H1 (cell line): ENCODE measurements around the gene NELL1.

Experiments
- ATF2 ChIP-seq: IDR thresholded peaks from 2 replicates; pipeline ENCODE4 v1.6.1; 2012; ENCODE audit warnings: low read length, inconsistent platforms
- BRCA1 ChIP-seq: IDR thresholded peaks from 2 replicates; pipeline ENCODE4 v1.6.1; 2012; ENCODE audit warnings: low read depth, low read length, improper control_type of control experiment
- CHD2 ChIP-seq: IDR thresholded peaks from 2 replicates; pipeline ENCODE4 v1.6.1; 2012; ENCODE audit warnings: low read length, improper control_type of control experiment
- CTCF ChIP-seq, 3 experiments: IDR thresholded peaks; 1 replicate in 2 of 3; 2 replicates in 1 of 3; pipeline versions ENCODE4 v1.5.1 to v1.6.1; 2011; ENCODE audit warnings: low read length in 3 of 3, mild to moderate bottlenecking in 3 of 3, inconsistent platforms in 2 of 3, low read depth in 1 of 3, moderate library complexity in 1 of 3; ENCODE audit not compliant: insufficient read depth in 1 of 3; ENCODE audit errors: control extremely low read depth in 1 of 3
- EP300 ChIP-seq, 2 experiments: IDR thresholded peaks; 1 replicate in 1 of 2; 2 replicates in 1 of 2; pipeline ENCODE4 v1.6.1; 2011 to 2012; ENCODE audit warnings: low read depth in 2 of 2, low read length in 2 of 2, mild to moderate bottlenecking in 2 of 2, borderline replicate concordance in 1 of 2, inconsistent platforms in 1 of 2, moderate library complexity in 1 of 2
- FOSL1 ChIP-seq: IDR thresholded peaks from 2 replicates; pipeline ENCODE4 v1.6.1; 2011; ENCODE audit warnings: mild to moderate bottlenecking, low read depth, low read length, moderate library complexity; ENCODE audit not compliant: insufficient read depth
- MAX ChIP-seq: IDR thresholded peaks from 2 replicates; pipeline ENCODE4 v1.6.1; 2012; ENCODE audit warnings: inconsistent platforms
- POLR2A ChIP-seq, 2 experiments: IDR thresholded peaks; 1 replicate in 1 of 2; 2 replicates in 1 of 2; pipeline ENCODE4 v1.6.1; 2011; ENCODE audit warnings: low read depth in 2 of 2, low read length in 2 of 2, mild to moderate bottlenecking in 2 of 2; ENCODE audit errors: control extremely low read depth in 1 of 2
- RAD21 ChIP-seq, 2 experiments: IDR thresholded peaks in 1 of 2; conservative IDR thresholded peaks in 1 of 2; 2 replicates each; pipeline ENCODE4 v1.6.1; 2011; ENCODE audit warnings: low read depth in 2 of 2, low read length in 2 of 2, improper control_type of control experiment in 1 of 2, inconsistent platforms in 1 of 2, mild to moderate bottlenecking in 1 of 2, moderate library complexity in 1 of 2
- YY1 ChIP-seq: IDR thresholded peaks from 2 replicates; pipeline ENCODE4 v1.6.1; 2011; ENCODE audit warnings: low read depth, mild to moderate bottlenecking, low read length

- TF ChIP-seq BRCA1 (no peak), ATF2 (no peak), CTCF (IDR thresholded peaks at IDR 0.05; ENCODE audit: control extremely low read depth in 1 of 3, insufficient read depth in 1 of 3, low read depth in 1 of 3, low read length in 3 of 3) (no peak), CHD2 (no peak), RAD21 (IDR thresholded peaks at IDR 0.05 in 1 of 2, conservative IDR thresholded peaks at IDR 0.05 in 1 of 2; ENCODE audit: low read depth in 2 of 2, low read length in 2 of 2) (no peak), EP300 (IDR thresholded peaks at IDR 0.05; ENCODE audit: borderline replicate concordance in 1 of 2, low read depth in 2 of 2, low read length in 2 of 2) (no peak), POLR2A (IDR thresholded peaks at IDR 0.05; ENCODE audit: control extremely low read depth in 1 of 2, low read depth in 2 of 2, low read length in 2 of 2) (no peak), YY1 (no peak), MAX (no peak), FOSL1 (no peak)
Observed at GRCh38 chr11:20639688-20640087, 29.7 kb upstream of the NELL1 start.
